Retinal pigment epithelial cell (primary cell): ENCODE measurements around the gene LGALS7B.
"Not testable (repeated sequence)": the region's sequence is repeated elsewhere in the genome, so short reads cannot be mapped to it uniquely, and the experiment has no call there.

Experiments used
- DNase-seq: peaks from one replicate; pipeline ENCODE4 v3.0.0-alpha.2; 2010; ENCODE audit warnings: low read depth
- H3K4me3 ChIP-seq: 2 replicates; pipeline ENCODE4 v1.5.1; 2011; ENCODE audit warnings: mild to moderate bottlenecking, low read length, control low read depth, moderate library complexity
- CTCF ChIP-seq: conservative IDR thresholded peaks from 2 replicates; pipeline ENCODE4 v1.5.1; 2011; ENCODE audit warnings: low read depth, low read length, control low read depth, inconsistent platforms

LGALS7B gene

GRCh38 chr19:38806371-38806770 lies 17.4 kb downstream of the LGALS7B start:
- no peak for TF ChIP-seq CTCF
- no peak overlapping the region for H3K4me3 ChIP-seq
- DNase-seq, result no peak

GRCh38 chr19:38807374-38808098 lies 18.5 kb downstream of the LGALS7B start:
- not testable (repeated sequence) for H3K4me3 ChIP-seq
- DNase-seq, result peak; percentile 68

GRCh38 chr19:38808741-38809140 lies 19.7 kb downstream of the LGALS7B start:
- TF ChIP-seq CTCF, result no peak
- H3K4me3 ChIP-seq, result no peak overlapping the region
- DNase-seq, result no peak

- no peak overlapping the region for H3K4me3 ChIP-seq
- TF ChIP-seq CTCF, result no peak
These were observed 20.7 kb downstream of the LGALS7B start for GRCh38 chr19:38809592-38810252.

GRCh38 chr19:38812009-38812840 lies 23.2 kb downstream of the LGALS7B start:
- H3K4me3 ChIP-seq, result no peak overlapping the region
- no peak for DNase-seq
- no peak for TF ChIP-seq CTCF

More at GRCh38 chr19:38809592-38810252, 20.7 kb downstream of the LGALS7B start:
- no peak for DNase-seq

GRCh38 chr19:38812841-38813320 lies 23.9 kb downstream of the LGALS7B start, which contains the start of gene LGALS4:
LGALS4 (minus strand) TSS chr19:38812945; CDS start chr19:38812886, 59 bp downstream.
- no peak within 1 kb of the TSS for H3K4me3 ChIP-seq
- no peak for DNase-seq
- TF ChIP-seq CTCF, result no peak

GRCh38 chr19:38813323-38813722 lies 24.3 kb downstream of the LGALS7B start:
- no peak for TF ChIP-seq CTCF
- DNase-seq, result no peak
- H3K4me3 ChIP-seq, result no peak overlapping the region

- not testable (repeated sequence) for H3K4me3 ChIP-seq, DNase-seq
These were observed 24.9 kb downstream of the LGALS7B start for GRCh38 chr19:38813932-38814331.
